H9 (cell line): Measurements from ENCODE around the gene NDOR1. TPM values are rescaled to one million over a fixed set of nuclear protein-coding genes. Genes with fewer than 3 reads are reported as not detected.

Experiments
- DNase-seq: peaks from one replicate; pipeline ENCODE4 v3.0.0-alpha.2; 2017
- H2AFZ ChIP-seq: one replicate; pipeline ENCODE4 v1.6.1; 2013; ENCODE audit warnings: mild to moderate bottlenecking, low read length, control low read depth, moderate library complexity
- H2AK5ac ChIP-seq: 2 replicates; pipeline ENCODE4 v1.6.1; 2013; ENCODE audit warnings: low read length, control low read depth, mixed read lengths; ENCODE audit not compliant: insufficient read length
- H2BK120ac ChIP-seq: one replicate; pipeline ENCODE4 v1.6.1; 2013; ENCODE audit warnings: low read depth, mild to moderate bottlenecking, low read length, control low read depth, inconsistent platforms; ENCODE audit not compliant: poor library complexity, severe bottlenecking
- H2BK12ac ChIP-seq: 2 replicates; pipeline ENCODE4 v1.6.1; 2013; ENCODE audit warnings: low read length, control low read depth, mixed read lengths, low read depth; ENCODE audit not compliant: insufficient read length
- H2BK15ac ChIP-seq: 2 replicates; pipeline ENCODE4 v1.6.1; 2013; ENCODE audit warnings: low read depth, low read length, control low read depth
- H2BK20ac ChIP-seq: one replicate; pipeline ENCODE4 v1.6.1; 2013; ENCODE audit warnings: low read depth, mild to moderate bottlenecking, low read length, control low read depth, inconsistent platforms; ENCODE audit not compliant: poor library complexity, severe bottlenecking
- H2BK5ac ChIP-seq: 2 replicates; pipeline ENCODE4 v1.6.1; 2013; ENCODE audit warnings: low read length, control low read depth, mixed read lengths; ENCODE audit not compliant: insufficient read length
- H3K14ac ChIP-seq: 2 replicates; pipeline ENCODE4 v1.6.1; 2013; ENCODE audit warnings: low read length, control low read depth; ENCODE audit not compliant: insufficient read depth
- H3K18ac ChIP-seq: 2 replicates; pipeline ENCODE4 v1.6.1; 2013; ENCODE audit warnings: low read depth, mild to moderate bottlenecking, mixed read lengths, low read length, control low read depth; ENCODE audit not compliant: insufficient read length
- H3K23ac ChIP-seq: 2 replicates; pipeline ENCODE4 v1.6.1; 2013; ENCODE audit warnings: low read length, control low read depth, mixed read lengths, low read depth; ENCODE audit not compliant: insufficient read length
- H3K23me2 ChIP-seq: 2 replicates; pipeline ENCODE4 v1.6.1; 2013; ENCODE audit warnings: low read depth, mild to moderate bottlenecking, mixed read lengths, low read length, control low read depth; ENCODE audit not compliant: insufficient read length, poor library complexity, severe bottlenecking
- H3K27ac ChIP-seq: 2 replicates; pipeline ENCODE4 v1.5.1; 2013; ENCODE audit warnings: low read length, control low read depth, mixed read lengths, low read depth; ENCODE audit not compliant: insufficient read length
- H3K27me3 ChIP-seq: 2 replicates; pipeline ENCODE4 v1.6.1; 2013; ENCODE audit warnings: low read length, control low read depth, inconsistent platforms; ENCODE audit not compliant: insufficient read depth
- H3K4ac ChIP-seq: 2 replicates; pipeline ENCODE4 v1.6.1; 2013; ENCODE audit warnings: low read depth, mild to moderate bottlenecking, control low read depth, inconsistent platforms, low read length, moderate library complexity
- H3K4me1 ChIP-seq: 2 replicates; pipeline ENCODE4 v1.6.1; 2013; ENCODE audit warnings: low read length, control low read depth, inconsistent platforms; ENCODE audit not compliant: insufficient read depth
- H3K4me2 ChIP-seq: 2 replicates; pipeline ENCODE4 v1.6.1; 2013; ENCODE audit warnings: low read length, control low read depth, mixed read lengths; ENCODE audit not compliant: insufficient read length, insufficient read depth
- H3K56ac ChIP-seq: 2 replicates; pipeline ENCODE4 v1.6.1; 2013; ENCODE audit warnings: low read depth, mild to moderate bottlenecking, mixed read lengths, low read length, control low read depth; ENCODE audit not compliant: insufficient read length
- H3K79me1 ChIP-seq: 2 replicates; pipeline ENCODE4 v1.6.1; 2013; ENCODE audit warnings: low read depth, mild to moderate bottlenecking, moderate library complexity, low read length, control low read depth, inconsistent platforms; ENCODE audit not compliant: insufficient read depth, poor library complexity, severe bottlenecking
- H3K79me2 ChIP-seq: 2 replicates; pipeline ENCODE4 v1.6.1; 2013; ENCODE audit warnings: low read length, control low read depth, inconsistent platforms; ENCODE audit not compliant: insufficient read depth
- H3K9ac ChIP-seq: 2 replicates; pipeline ENCODE4 v1.6.1; 2013; ENCODE audit warnings: low read length, control low read depth, mixed read lengths; ENCODE audit not compliant: insufficient read length; ENCODE audit errors: extremely low read depth
- H3K9me3 ChIP-seq: one replicate; pipeline ENCODE4 v1.6.1; 2013; ENCODE audit warnings: low read depth, low read length, inconsistent platforms; ENCODE audit not compliant: control insufficient read depth
- H3T11ph ChIP-seq: one replicate; pipeline ENCODE4 v1.6.1; 2013; ENCODE audit warnings: mild to moderate bottlenecking, low read length, control low read depth, inconsistent platforms
- H4K20me1 ChIP-seq: one replicate; pipeline ENCODE4 v1.6.1; 2013; ENCODE audit not compliant: control insufficient read depth, insufficient read length, insufficient read depth
- H4K5ac ChIP-seq: 2 replicates; pipeline ENCODE4 v1.6.1; 2013; ENCODE audit warnings: low read depth, mild to moderate bottlenecking, mixed read lengths, low read length, control low read depth; ENCODE audit not compliant: insufficient read length
- H4K8ac ChIP-seq: replicated peaks from 2 replicates; pipeline ENCODE4 v1.6.1; 2013; ENCODE audit warnings: low read length, control low read depth, mixed read lengths, low read depth; ENCODE audit not compliant: insufficient read length
- H4K91ac ChIP-seq: 2 replicates; pipeline ENCODE4 v1.6.1; 2013; ENCODE audit warnings: low read depth, mild to moderate bottlenecking, moderate library complexity, mixed read lengths, low read length, control low read depth; ENCODE audit not compliant: insufficient read length
- H3K27ac Mint-ChIP-seq, 3 experiments: 2 replicates in 2 of 3; 3 replicates in 1 of 3; pipeline ENCODE4 v1.8.0; 2020 to 2021; ENCODE audit warnings: mixed read lengths in 3 of 3, mild to moderate bottlenecking in 1 of 3, moderate library complexity in 1 of 3
- H3K27me3 Mint-ChIP-seq: 2 replicates; pipeline ENCODE4 v1.8.0; 2021; ENCODE audit warnings: low read depth, mild to moderate bottlenecking, moderate library complexity, mixed read lengths
- H3K36me3 Mint-ChIP-seq, 3 experiments: 2 replicates in 2 of 3; 3 replicates in 1 of 3; pipeline ENCODE4 v1.8.0; 2020 to 2021; ENCODE audit warnings: low read depth in 3 of 3, mixed read lengths in 3 of 3; ENCODE audit not compliant: insufficient read depth in 1 of 3
- H3K4me1 Mint-ChIP-seq, 2 experiments: 2 replicates each; pipeline ENCODE4 v1.8.0; 2020; ENCODE audit warnings: mixed read lengths in 2 of 2
- H3K4me3 Mint-ChIP-seq, 2 experiments: 2 replicates in 1 of 2; 3 replicates in 1 of 2; pipeline ENCODE4 v1.8.0; 2020 to 2021; ENCODE audit warnings: mild to moderate bottlenecking in 2 of 2, mixed read lengths in 2 of 2, moderate library complexity in 1 of 2
- H3K9me3 Mint-ChIP-seq, 2 experiments: 2 replicates in 1 of 2; 3 replicates in 1 of 2; pipeline ENCODE4 v1.8.0; 2020; ENCODE audit warnings: mild to moderate bottlenecking in 2 of 2, mixed read lengths in 2 of 2, moderate library complexity in 1 of 2
- WGBS: extraction: QIAGEN DNeasy Blood & Tissue Kit; methylation state at CpG from one replicate; pipeline ENCODE4 v1.1.7; 2013; ENCODE audit warnings: missing lambda C conversion rate, low lambda C conversion rate, mixed read lengths; ENCODE audit not compliant: insufficient read length; ENCODE audit errors: extremely low coverage; 5-methylcytosine and 5-hydroxymethylcytosine counted together
- total RNA-seq: library from RNA; stranded (reverse); gene quantifications from 2 replicates; pipeline ENCODE4 v1.2.1, GENCODE V29; 2021
- TF ChIP-seq, protein P1 (sequence below): fragments of 200-600 bp; sonication (generic); conservative IDR thresholded peaks from 3 replicates; pipeline ENCODE4 v1.8.0; 2021; ENCODE audit warnings: antibody characterized with exemption, mild to moderate bottlenecking

The NDOR1 gene
- total RNA-seq, 1 experiment from 2014 or later = 44.1 TPM

GRCh38 chr9:137227054-137227852, 21.8 kb downstream of the NDOR1 start, which contains the start of gene RNF224:
TSS of gene RNF224 (plus strand) at chr9:137227502. CDS start at chr9:137228336, 834 bp downstream.
- H3K4me3 Mint-ChIP-seq = peak within 1 kb of the TSS in 1 of 2 experiments; percentile 73; a peak in 2 of 5 replicates

More at GRCh38 chr9:137227054-137227852, 21.8 kb downstream of the NDOR1 start, which contains the start of gene RNF224:
- Mint-ChIP-seq H3K4me1 (peaks cover 2 to 5% of the 10 kb centered on the region in 2 experiments), H3K27ac (no peak within 1 kb of the TSS), H3K36me3 (no peaks in the 10 kb centered on the region), H3K27me3 (no peaks in the 10 kb centered on the region; the same call in 1 of the 2 replicates), H3K9me3 (no peaks in the 10 kb centered on the region)
- no peaks in the 10 kb centered on the region for H3K9me3 ChIP-seq
- no peak within 1 kb of the TSS for H3K4ac ChIP-seq
- no peak within 1 kb of the TSS for H3T11ph ChIP-seq
- no CpG with 5 or more reads among the region's 25 CpGs for WGBS
- no peak within 1 kb of the TSS for H2BK15ac ChIP-seq
- no peak within 1 kb of the TSS for H2BK12ac ChIP-seq
- no peak within 1 kb of the TSS for H4K91ac ChIP-seq
- no peaks in the 10 kb centered on the region for H4K20me1 ChIP-seq
- H2AFZ ChIP-seq = no peak within 1 kb of the TSS
- no peaks in the 10 kb centered on the region for H3K79me1 ChIP-seq
- H4K5ac ChIP-seq = no peak within 1 kb of the TSS
- H3K4me2 ChIP-seq = peak within 1 kb of the TSS; percentile 27
- DNase-seq = peak; percentile 90
- H2BK5ac ChIP-seq = no peak within 1 kb of the TSS
- H3K23ac ChIP-seq = no peak within 1 kb of the TSS
- H2AK5ac ChIP-seq = no peak within 1 kb of the TSS
- H3K4me1 ChIP-seq = no peaks in the 10 kb centered on the region
- no peak within 1 kb of the TSS for H3K56ac ChIP-seq
- TF ChIP-seq, protein P1, sequence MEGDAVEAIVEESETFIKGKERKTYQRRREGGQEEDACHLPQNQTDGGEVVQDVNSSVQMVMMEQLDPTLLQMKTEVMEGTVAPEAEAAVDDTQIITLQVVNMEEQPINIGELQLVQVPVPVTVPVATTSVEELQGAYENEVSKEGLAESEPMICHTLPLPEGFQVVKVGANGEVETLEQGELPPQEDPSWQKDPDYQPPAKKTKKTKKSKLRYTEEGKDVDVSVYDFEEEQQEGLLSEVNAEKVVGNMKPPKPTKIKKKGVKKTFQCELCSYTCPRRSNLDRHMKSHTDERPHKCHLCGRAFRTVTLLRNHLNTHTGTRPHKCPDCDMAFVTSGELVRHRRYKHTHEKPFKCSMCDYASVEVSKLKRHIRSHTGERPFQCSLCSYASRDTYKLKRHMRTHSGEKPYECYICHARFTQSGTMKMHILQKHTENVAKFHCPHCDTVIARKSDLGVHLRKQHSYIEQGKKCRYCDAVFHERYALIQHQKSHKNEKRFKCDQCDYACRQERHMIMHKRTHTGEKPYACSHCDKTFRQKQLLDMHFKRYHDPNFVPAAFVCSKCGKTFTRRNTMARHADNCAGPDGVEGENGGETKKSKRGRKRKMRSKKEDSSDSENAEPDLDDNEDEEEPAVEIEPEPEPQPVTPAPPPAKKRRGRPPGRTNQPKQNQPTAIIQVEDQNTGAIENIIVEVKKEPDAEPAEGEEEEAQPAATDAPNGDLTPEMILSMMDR = peak; percentile 95
- no peaks in the 10 kb centered on the region for H3K79me2 ChIP-seq
- no peak within 1 kb of the TSS for H3K18ac ChIP-seq
- H3K27me3 ChIP-seq = no peaks in the 10 kb centered on the region
- H2BK120ac ChIP-seq = no peak within 1 kb of the TSS
- H2BK20ac ChIP-seq = no peak within 1 kb of the TSS
- no peak within 1 kb of the TSS for H3K27ac ChIP-seq
- H3K14ac ChIP-seq = no peak within 1 kb of the TSS; the same call in 1 of the 2 replicates
- H3K9ac ChIP-seq = no peak within 1 kb of the TSS
- H4K8ac ChIP-seq = no peak within 1 kb of the TSS
- peaks cover 18% of the 10 kb centered on the region for H3K23me2 ChIP-seq
